HEK293 (cell line): Measurements from ENCODE around the gene GSTP1.

ENCODE experiments used
- GLIS2 ChIP-seq: fragments of 450-650 bp; formaldehyde crosslinking; IDR thresholded peaks from 2 replicates; pipeline ENCODE4 v1.5.1; 2016; ENCODE audit warnings: missing biosample characterization, missing genetic modification characterization
- INSM2 ChIP-seq: fragments of 450-650 bp; formaldehyde crosslinking; IDR thresholded peaks from 2 replicates; pipeline ENCODE4 v1.5.1; 2016; ENCODE audit warnings: missing biosample characterization, missing genetic modification characterization
- PRDM2 ChIP-seq: fragments of 450-650 bp; formaldehyde crosslinking; IDR thresholded peaks from 2 replicates; pipeline ENCODE4 v1.5.1; 2016; ENCODE audit warnings: missing biosample characterization, missing genetic modification characterization, borderline replicate concordance
- ZBTB20 ChIP-seq: fragments of 450-650 bp; formaldehyde crosslinking; IDR thresholded peaks from 2 replicates; pipeline ENCODE4 v1.5.1; 2016; ENCODE audit warnings: missing biosample characterization, missing genetic modification characterization
- ZBTB6 ChIP-seq: fragments of 450-650 bp; formaldehyde crosslinking; IDR thresholded peaks from 2 replicates; pipeline ENCODE4 v1.5.1; 2017; ENCODE audit warnings: missing biosample characterization, missing genetic modification characterization
- ZNF133 ChIP-seq: fragments of 450-650 bp; formaldehyde crosslinking; IDR thresholded peaks from 2 replicates; pipeline ENCODE4 v1.5.1; 2016; ENCODE audit warnings: missing biosample characterization, missing genetic modification characterization
- ZNF280C ChIP-seq: fragments of 450-650 bp; formaldehyde crosslinking; IDR thresholded peaks from 2 replicates; pipeline ENCODE4 v1.5.1; 2016; ENCODE audit warnings: missing biosample characterization, missing genetic modification characterization
- ZNF449 ChIP-seq: fragments of 450-650 bp; formaldehyde crosslinking; IDR thresholded peaks from 2 replicates; pipeline ENCODE4 v1.5.1; 2017; ENCODE audit warnings: missing biosample characterization, mild to moderate bottlenecking, missing genetic modification characterization, moderate library complexity
- ZNF560 ChIP-seq: fragments of 450-650 bp; formaldehyde crosslinking; IDR thresholded peaks from 2 replicates; pipeline ENCODE4 v1.5.1; 2017; ENCODE audit warnings: missing biosample characterization, missing genetic modification characterization, borderline replicate concordance
- ZNF791 ChIP-seq: fragments of 450-650 bp; formaldehyde crosslinking; IDR thresholded peaks from 2 replicates; pipeline ENCODE4 v1.5.1; 2016; ENCODE audit warnings: missing biosample characterization, missing genetic modification characterization
- ZNF792 ChIP-seq: fragments of 450-650 bp; formaldehyde crosslinking; IDR thresholded peaks from 2 replicates; pipeline ENCODE4 v1.5.1; 2016; ENCODE audit warnings: missing biosample characterization, missing genetic modification characterization

Gene GSTP1

GRCh38 chr11:67613960-67614715, 30.5 kb downstream of the GSTP1 start (continued):
- TF ChIP-seq ZNF791 (tag by site-specific recombination) (no peak), INSM2 (tag by site-specific recombination) (no peak), ZBTB20 (tag by site-specific recombination) (no peak), ZNF280C (no peak), ZNF449 (tag by site-specific recombination) (peak; percentile 68; the same call in 1 of the 2 replicates), ZNF792 (no peak), ZNF133 (tag by site-specific recombination) (no peak), PRDM2 (tag by site-specific recombination) (no peak), ZNF560 (no peak), GLIS2 (peak; percentile 54; the same call in 1 of the 2 replicates), ZBTB6 (tag by site-specific recombination) (no peak)
